K562 (cell line): ENCODE measurements around the gene ETFRF1. TPM values are rescaled to one million over a fixed set of nuclear protein-coding genes. Genes with fewer than 3 reads are reported as not detected.
A peak's percentile ranks its signal among the peaks of the same experiment; 100 is the strongest.

Experiments used
- ATAC-seq: fragments of 200-7000 bp; cut with Tn5 transposase; 3 replicates; pipeline ENCODE4 v1.9.1; 2020; ENCODE audit warnings: moderate library complexity
- BruUV-seq: library from RNA; stranded (reverse); fragments of 400-500 nt; replicated peaks from 2 replicates; lab custom pipeline; 2021; lab: Mats Ljungman, UMichigan
- CTCF ChIA-PET: fragments of 300-600 bp; formaldehyde crosslinking; extraction: SDS; loops from one replicate; lab custom pipeline; 2021; ENCODE audit warnings: low intra/inter-chr PET ratio; lab: Yijun Ruan, JAX
- POLR2A ChIA-PET: fragments of 300-600, 350-650 bp; sonication (Branson Sonifier 250); formaldehyde crosslinking; extraction: SDS; loops from one replicate; lab custom pipeline; 2021; ENCODE audit warnings: antibody characterized with exemption, inconsistent platforms; lab: Yijun Ruan, JAX
- DNase-seq, 4 experiments: peaks; one replicate each; pipeline versions ENCODE4 v3.0.0 to v3.0.0-alpha.2; 2011 to 2018; ENCODE audit warnings: low spot score in 3 of 4, mixed read lengths in 3 of 4; ENCODE audit errors: extremely low read depth in 1 of 4
- FAIRE-seq: peaks from 2 replicates; lab custom pipeline; 2011; peaks lifted over from hg19 to GRCh38; lab: Jason Lieb, UNC
- H2AFZ ChIP-seq: 2 replicates; pipeline ENCODE4 v1.6.0; 2011; ENCODE audit warnings: low read depth, low read length, control low read depth, inconsistent platforms
- H3K27ac ChIP-seq: fragments of 200-600 bp; 3 replicates; pipeline ENCODE4 v1.8.0; 2011; ENCODE audit warnings: low read depth, mild to moderate bottlenecking, control low read depth, inconsistent platforms, low read length, moderate library complexity, mixed read lengths; ENCODE audit errors: extremely low read depth
- H3K27me3 ChIP-seq, 2 experiments: fragments of 300-600 bp in 1 of 2; 2 replicates in 1 of 2; 3 replicates in 1 of 2; pipeline versions ENCODE4 v1.6.0 to v1.8.0; 2011; ENCODE audit warnings: inconsistent platforms in 2 of 2, low read length in 2 of 2, mild to moderate bottlenecking in 1 of 2, mixed read lengths in 1 of 2, moderate library complexity in 1 of 2; ENCODE audit not compliant: control insufficient read depth in 2 of 2, insufficient read depth in 2 of 2
- H3K36me3 ChIP-seq: fragments of 300-600 bp; 3 replicates; pipeline ENCODE4 v1.8.0; 2011; ENCODE audit warnings: mild to moderate bottlenecking, low read length, inconsistent platforms; ENCODE audit not compliant: control insufficient read depth, insufficient read depth
- H3K4me1 ChIP-seq, 2 experiments: fragments of 200-600 bp in 1 of 2; replicated peaks in 1 of 2; 2 replicates in 1 of 2; 3 replicates in 1 of 2; pipeline versions ENCODE4 v1.5.1 to v1.8.0; 2011; ENCODE audit warnings: inconsistent platforms in 2 of 2, low read length in 2 of 2, mild to moderate bottlenecking in 1 of 2, mixed read lengths in 1 of 2, moderate library complexity in 1 of 2; ENCODE audit not compliant: control insufficient read depth in 2 of 2, insufficient read depth in 2 of 2
- H3K4me2 ChIP-seq: 2 replicates; pipeline ENCODE4 v1.6.1; 2011; ENCODE audit warnings: low read length, control low read depth, inconsistent platforms, mixed read lengths; ENCODE audit not compliant: insufficient read depth
- H3K4me3 ChIP-seq: fragments of 200-600 bp; sonication (generic), shearing (Covaris generic); 2 replicates; pipeline ENCODE4 v1.5.1; 2016; ENCODE audit warnings: control low read depth, inconsistent platforms
- H3K79me2 ChIP-seq: fragments of 200-600 bp; 3 replicates; pipeline ENCODE4 v1.8.0; 2011; ENCODE audit warnings: low read length, inconsistent platforms; ENCODE audit not compliant: control insufficient read depth, insufficient read depth
- H3K9ac ChIP-seq, 2 experiments: 2 replicates each; pipeline versions ENCODE4 v1.6.0 to v1.6.1; 2011; ENCODE audit warnings: low read depth in 2 of 2, low read length in 2 of 2, control low read depth in 1 of 2, inconsistent platforms in 1 of 2, mild to moderate bottlenecking in 1 of 2, mixed read lengths in 1 of 2; ENCODE audit not compliant: insufficient read depth in 1 of 2
- H3K9me1 ChIP-seq: one replicate; pipeline ENCODE4 v1.6.0; 2011; ENCODE audit warnings: inconsistent platforms, mild to moderate bottlenecking, low read length, moderate library complexity; ENCODE audit not compliant: control insufficient read depth, insufficient read depth
- H3K9me3 ChIP-seq: replicated peaks from 2 replicates; pipeline ENCODE4 v1.5.1; 2011; ENCODE audit warnings: low read depth, low read length, inconsistent platforms; ENCODE audit not compliant: control insufficient read depth, insufficient read depth
- H4K20me1 ChIP-seq: replicated peaks from 2 replicates; pipeline ENCODE4 v1.6.1; 2011; ENCODE audit warnings: low read length, inconsistent platforms, mixed read lengths; ENCODE audit not compliant: control insufficient read depth, insufficient read depth
- CBX3 ChIP-seq, 2 experiments: IDR thresholded peaks; 1 replicate in 1 of 2; 2 replicates in 1 of 2; pipeline ENCODE4 v1.6.1; 2012; ENCODE audit warnings: inconsistent platforms in 2 of 2, low read length in 2 of 2, borderline replicate concordance in 1 of 2, control low read depth in 1 of 2
- GTF2F1 ChIP-seq: IDR thresholded peaks from 2 replicates; pipeline ENCODE4 v1.6.1; 2011; ENCODE audit warnings: low read depth, low read length, improper control_type of control experiment
- HMGN3 ChIP-seq: IDR thresholded peaks from 2 replicates; pipeline ENCODE4 v1.6.1; 2011; ENCODE audit warnings: borderline replicate concordance, low read depth, mild to moderate bottlenecking, mixed read lengths, low read length; ENCODE audit not compliant: insufficient read length; ENCODE audit errors: extremely low read depth
- KAT7 ChIP-seq: sonication (generic); formaldehyde crosslinking; IDR thresholded peaks from 2 replicates; pipeline ENCODE4 v1.8.0; 2022; ENCODE audit warnings: missing genetic modification reagents, mild to moderate bottlenecking, borderline replicate concordance
- NCOA6 ChIP-seq: fragments of 450-650 bp; IDR thresholded peaks from 2 replicates; pipeline ENCODE4 v1.6.1; 2017; ENCODE audit warnings: mild to moderate bottlenecking
- TARDBP ChIP-seq: fragments of 450-650 bp; IDR thresholded peaks from 2 replicates; pipeline ENCODE4 v1.6.1; 2016
- YY1 ChIP-seq, 3 experiments: IDR thresholded peaks; 2 replicates each; pipeline ENCODE4 v1.6.1; 2011; ENCODE audit warnings: low read length in 2 of 3, mild to moderate bottlenecking in 2 of 3, moderate library complexity in 2 of 3, borderline replicate concordance in 1 of 3, control low read depth in 1 of 3, low read depth in 1 of 3; ENCODE audit not compliant: insufficient read depth in 3 of 3, insufficient replicate concordance in 2 of 3, control insufficient read depth in 1 of 3, insufficient read length in 1 of 3; ENCODE audit errors: extremely low read depth in 1 of 3
- ZNF140 ChIP-seq: fragments of 250-450 bp; sonication (Bioruptor Pico); IDR thresholded peaks from 2 replicates; pipeline ENCODE4 v1.8.0; 2021; ENCODE audit warnings: moderate library complexity, mild to moderate bottlenecking, inconsistent platforms
- ZNF217 ChIP-seq: sonication (generic); formaldehyde crosslinking; IDR thresholded peaks from 2 replicates; pipeline ENCODE4 v1.8.0; 2022; ENCODE audit warnings: mild to moderate bottlenecking, missing genetic modification reagents
- ZNF263 ChIP-seq: sonication (generic); formaldehyde crosslinking; IDR thresholded peaks from 2 replicates; pipeline ENCODE4 v1.8.0; 2022; ENCODE audit warnings: mild to moderate bottlenecking, missing genetic modification reagents, borderline replicate concordance
- WGBS: fragments of 100-300 bp; shearing (Covaris generic); methylation state at CpG from one replicate; pipeline ENCODE4 v1.1.6; 2016; ENCODE audit warnings: low coverage, mixed read lengths; ENCODE audit not compliant: insufficient coverage; ENCODE audit errors: missing lambda C conversion rate; 5-methylcytosine and 5-hydroxymethylcytosine counted together
- in situ Hi-C: fragments of 300-500 bp; cut with MboI; formaldehyde crosslinking; loops from 4 replicates; pipeline ENCODE4 v1.15.0; 2018; ENCODE audit warnings: inconsistent platforms, mixed read lengths
- intact Hi-C: fragments of 100-400 bp; cut with micrococcal nuclease; formaldehyde crosslinking; loops from 2 replicates; pipeline ENCODE4 v1.14.2; 2022
- polyA plus RNA-seq, 8 experiments: library from polyadenylated mRNA; depleted of rRNA in 4 of 8; stranded (reverse) in 5 of 8; unstranded in 3 of 8; fragments of >200 nt; fragmentation: Nextera tagmentation in 2 of 8; fragmentation: Illumina TruSeq in 1 of 8; extraction: Ambion mirVana in 2 of 8; extraction: Trizol in 1 of 8; gene quantifications; 2 replicates each; pipeline versions ENCODE4 v1.2.1 to v1.2.3, GENCODE V29; 2011 to 2014; ENCODE audit warnings: inconsistent platforms in 1 of 8, missing spikeins in 1 of 8
- total RNA-seq, 7 experiments: library from RNA; depleted of rRNA in 6 of 7; stranded (reverse); fragments of >200 nt in 6 of 7; fragmentation: Illumina TruSeq in 2 of 7; extraction: Trizol in 2 of 7; gene quantifications; 2 replicates each; pipeline versions ENCODE4 v1.2.1 to v1.2.3, GENCODE V29; 2011 to 2021; ENCODE audit warnings: low replicate concordance in 1 of 7
- TF ChIP-seq, protein P1 (sequence below): sonication (generic); formaldehyde crosslinking; IDR thresholded peaks from 2 replicates; pipeline ENCODE4 v1.8.1; 2023; ENCODE audit warnings: mild to moderate bottlenecking, missing genetic modification reagents
- TF ChIP-seq, protein P2 (sequence below): fragments of 150-350 bp; IDR thresholded peaks from 2 replicates; pipeline ENCODE4 v1.6.1; 2014; ENCODE audit warnings: low read depth, mild to moderate bottlenecking, low read length, borderline replicate concordance

ETFRF1 gene
- total and polyA plus RNA-seq, 9 of the 15 experiments (the other 6 are each of a cell fraction or from before 2014, with no cell fraction given), result 16.1 to 107 (median 33.7) TPM

DNA sequence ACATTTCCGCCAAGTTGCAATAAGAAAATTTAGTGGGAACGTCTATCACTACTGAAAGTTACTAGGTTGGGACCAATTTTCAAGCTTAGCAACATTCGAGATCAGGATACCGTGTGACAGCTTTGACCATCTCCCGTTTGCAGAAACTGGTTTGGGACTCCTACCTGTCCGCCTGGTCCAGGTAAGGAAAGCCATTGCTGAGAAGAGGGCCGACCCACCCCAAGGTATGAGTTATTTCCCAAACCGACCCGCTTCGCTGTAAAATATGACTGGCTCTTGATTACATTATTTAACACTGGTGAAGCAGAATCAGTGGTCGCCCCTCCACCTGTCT lies 348 bp upstream of the ETFRF1 start:
- BruUV-seq, result no TSS peak
- H3K4me1 ChIP-seq, result peaks cover 0 to 3% of the 10 kb centered on the region in 2 experiments; a peak in 1 of 5 replicates

More for the DNA sequence above, 348 bp upstream of the ETFRF1 start:
- 12% methylated on average over 11 of the region's 11 CpGs for WGBS
- TF ChIP-seq ZNF140 (CRISPR knock-in tag) (no peak), ZNF263 (0 out of 2 replicates have a peak, but pooled peaks have one; percentile 19), ZNF217 (no peak), KAT7 (0 out of 2 replicates have a peak, but pooled peaks have one; percentile 28), HMGN3 (no peak), TARDBP (no peak), YY1 (IDR thresholded peaks at IDR 0.05; ENCODE audit: borderline replicate concordance in 1 of 3, control insufficient read depth in 1 of 3, extremely low read depth in 1 of 3, insufficient read depth in 3 of 3, insufficient read length in 1 of 3, insufficient replicate concordance in 2 of 3, low read depth in 1 of 3, low read length in 2 of 3) (no peak), CBX3 (IDR thresholded peaks at IDR 0.05; ENCODE audit: borderline replicate concordance in 1 of 2, low read length in 2 of 2) (no peak), NCOA6 (no peak), GTF2F1 (no peak)
- TF ChIP-seq, protein P1, sequence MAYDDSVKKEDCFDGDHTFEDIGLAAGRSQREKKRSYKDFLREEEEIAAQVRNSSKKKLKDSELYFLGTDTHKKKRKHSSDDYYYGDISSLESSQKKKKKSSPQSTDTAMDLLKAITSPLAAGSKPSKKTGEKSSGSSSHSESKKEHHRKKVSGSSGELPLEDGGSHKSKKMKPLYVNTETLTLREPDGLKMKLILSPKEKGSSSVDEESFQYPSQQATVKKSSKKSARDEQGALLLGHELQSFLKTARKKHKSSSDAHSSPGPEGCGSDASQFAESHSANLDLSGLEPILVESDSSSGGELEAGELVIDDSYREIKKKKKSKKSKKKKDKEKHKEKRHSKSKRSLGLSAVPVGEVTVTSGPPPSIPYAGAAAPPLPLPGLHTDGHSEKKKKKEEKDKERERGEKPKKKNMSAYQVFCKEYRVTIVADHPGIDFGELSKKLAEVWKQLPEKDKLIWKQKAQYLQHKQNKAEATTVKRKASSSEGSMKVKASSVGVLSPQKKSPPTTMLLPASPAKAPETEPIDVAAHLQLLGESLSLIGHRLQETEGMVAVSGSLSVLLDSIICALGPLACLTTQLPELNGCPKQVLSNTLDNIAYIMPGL (CRISPR knock-in tag), result no peak
- TF ChIP-seq, protein P2, sequence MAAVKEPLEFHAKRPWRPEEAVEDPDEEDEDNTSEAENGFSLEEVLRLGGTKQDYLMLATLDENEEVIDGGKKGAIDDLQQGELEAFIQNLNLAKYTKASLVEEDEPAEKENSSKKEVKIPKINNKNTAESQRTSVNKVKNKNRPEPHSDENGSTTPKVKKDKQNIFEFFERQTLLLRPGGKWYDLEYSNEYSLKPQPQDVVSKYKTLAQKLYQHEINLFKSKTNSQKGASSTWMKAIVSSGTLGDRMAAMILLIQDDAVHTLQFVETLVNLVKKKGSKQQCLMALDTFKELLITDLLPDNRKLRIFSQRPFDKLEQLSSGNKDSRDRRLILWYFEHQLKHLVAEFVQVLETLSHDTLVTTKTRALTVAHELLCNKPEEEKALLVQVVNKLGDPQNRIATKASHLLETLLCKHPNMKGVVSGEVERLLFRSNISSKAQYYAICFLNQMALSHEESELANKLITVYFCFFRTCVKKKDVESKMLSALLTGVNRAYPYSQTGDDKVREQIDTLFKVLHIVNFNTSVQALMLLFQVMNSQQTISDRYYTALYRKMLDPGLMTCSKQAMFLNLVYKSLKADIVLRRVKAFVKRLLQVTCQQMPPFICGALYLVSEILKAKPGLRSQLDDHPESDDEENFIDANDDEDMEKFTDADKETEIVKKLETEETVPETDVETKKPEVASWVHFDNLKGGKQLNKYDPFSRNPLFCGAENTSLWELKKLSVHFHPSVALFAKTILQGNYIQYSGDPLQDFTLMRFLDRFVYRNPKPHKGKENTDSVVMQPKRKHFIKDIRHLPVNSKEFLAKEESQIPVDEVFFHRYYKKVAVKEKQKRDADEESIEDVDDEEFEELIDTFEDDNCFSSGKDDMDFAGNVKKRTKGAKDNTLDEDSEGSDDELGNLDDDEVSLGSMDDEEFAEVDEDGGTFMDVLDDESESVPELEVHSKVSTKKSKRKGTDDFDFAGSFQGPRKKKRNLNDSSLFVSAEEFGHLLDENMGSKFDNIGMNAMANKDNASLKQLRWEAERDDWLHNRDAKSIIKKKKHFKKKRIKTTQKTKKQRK, result no peak
- CTCF ChIA-PET, result no interaction called here
- H3K9me3 ChIP-seq, result no peaks in the 10 kb centered on the region
- peak overlapping the region; percentile 72 for H3K4me3 ChIP-seq
- ATAC-seq (no peak; the same call in 2 of the 3 replicates), FAIRE-seq (no peak), DNase-seq (no peak)
- H3K36me3 ChIP-seq, result peaks cover 4% of the 10 kb centered on the region; the same call in 1 of the 3 replicates
- H3K9ac ChIP-seq, result peak overlapping the region; percentile 92 to 93; a peak in 2 of 4 replicates
- H3K79me2 ChIP-seq, result peaks cover 16% of the 10 kb centered on the region
- intact Hi-C loops (no loop called here), in situ Hi-C loops (no loop called here)
- H3K27ac ChIP-seq, result peak overlapping the region; percentile 8; the same call in 1 of the 3 replicates
- H4K20me1 ChIP-seq, result no peaks in the 10 kb centered on the region
- no peaks in the 10 kb centered on the region for H3K27me3 ChIP-seq
- H3K4me2 ChIP-seq, result peak overlapping the region; percentile 91
- POLR2A ChIA-PET, result interaction anchor here (0.6 to 1.6 kb wide), 9 partner anchors 9 to 251 kb away, joined by 3 to 5 read pairs (median 3); no protein-coding TSS in a partner anchor
- H3K9me1 ChIP-seq, result no peaks in the 10 kb centered on the region
- H2AFZ ChIP-seq, result peak overlapping the region; percentile 85
